Lower leg skin (tissue), 3 donors: ENCODE results near the gene LRRC26.

Experiments
- POLR2A ChIP-seq, 2 donors: fragments of 450-650 bp; IDR thresholded peaks; one replicate each; pipeline ENCODE4 v1.6.1; 2016 to 2017; ENCODE audit warnings: antibody characterized with exemption in 2 of 2, mild to moderate bottlenecking in 1 of 2, moderate library complexity in 1 of 2
- TF ChIP-seq, protein P1 (sequence below), 3 donors: fragments of 450-650 bp; IDR thresholded peaks; one replicate each; pipeline ENCODE4 v1.5.1; 2016; ENCODE audit warnings: antibody characterized with exemption in 3 of 3, mild to moderate bottlenecking in 3 of 3, moderate library complexity in 2 of 3

- TF ChIP-seq, protein P1, sequence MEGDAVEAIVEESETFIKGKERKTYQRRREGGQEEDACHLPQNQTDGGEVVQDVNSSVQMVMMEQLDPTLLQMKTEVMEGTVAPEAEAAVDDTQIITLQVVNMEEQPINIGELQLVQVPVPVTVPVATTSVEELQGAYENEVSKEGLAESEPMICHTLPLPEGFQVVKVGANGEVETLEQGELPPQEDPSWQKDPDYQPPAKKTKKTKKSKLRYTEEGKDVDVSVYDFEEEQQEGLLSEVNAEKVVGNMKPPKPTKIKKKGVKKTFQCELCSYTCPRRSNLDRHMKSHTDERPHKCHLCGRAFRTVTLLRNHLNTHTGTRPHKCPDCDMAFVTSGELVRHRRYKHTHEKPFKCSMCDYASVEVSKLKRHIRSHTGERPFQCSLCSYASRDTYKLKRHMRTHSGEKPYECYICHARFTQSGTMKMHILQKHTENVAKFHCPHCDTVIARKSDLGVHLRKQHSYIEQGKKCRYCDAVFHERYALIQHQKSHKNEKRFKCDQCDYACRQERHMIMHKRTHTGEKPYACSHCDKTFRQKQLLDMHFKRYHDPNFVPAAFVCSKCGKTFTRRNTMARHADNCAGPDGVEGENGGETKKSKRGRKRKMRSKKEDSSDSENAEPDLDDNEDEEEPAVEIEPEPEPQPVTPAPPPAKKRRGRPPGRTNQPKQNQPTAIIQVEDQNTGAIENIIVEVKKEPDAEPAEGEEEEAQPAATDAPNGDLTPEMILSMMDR (IDR thresholded peaks at IDR 0.05): no peak
- TF ChIP-seq POLR2A (IDR thresholded peaks at IDR 0.05): no peak
Observed at GRCh38 chr9:137130176-137130755, 39.6 kb downstream of the LRRC26 start.
